K562 (cell line): ENCODE data around the gene IDUA. TPM values are rescaled to one million over a fixed set of nuclear protein-coding genes. Genes with fewer than 3 reads are reported as not detected.

ENCODE experiments used
- ATAC-seq: fragments of 200-7000 bp; cut with Tn5 transposase; 3 replicates; pipeline ENCODE4 v1.9.1; 2020; ENCODE audit warnings: moderate library complexity
- BruUV-seq: library from RNA; stranded (reverse); fragments of 400-500 nt; replicated peaks from 2 replicates; lab custom pipeline; 2021; lab: Mats Ljungman, UMichigan
- CTCF ChIA-PET: fragments of 300-600 bp; formaldehyde crosslinking; extraction: SDS; loops from one replicate; lab custom pipeline; 2021; ENCODE audit warnings: low intra/inter-chr PET ratio; lab: Yijun Ruan, JAX
- POLR2A ChIA-PET: fragments of 300-600, 350-650 bp; sonication (Branson Sonifier 250); formaldehyde crosslinking; extraction: SDS; loops from one replicate; lab custom pipeline; 2021; ENCODE audit warnings: antibody characterized with exemption, inconsistent platforms; lab: Yijun Ruan, JAX
- DNase-seq, 4 experiments: peaks; one replicate each; pipeline versions ENCODE4 v3.0.0 to v3.0.0-alpha.2; 2011 to 2018; ENCODE audit warnings: low spot score in 3 of 4, mixed read lengths in 3 of 4; ENCODE audit errors: extremely low read depth in 1 of 4
- FAIRE-seq: peaks from 2 replicates; lab custom pipeline; 2011; peaks lifted over from hg19 to GRCh38; lab: Jason Lieb, UNC
- H2AFZ ChIP-seq: 2 replicates; pipeline ENCODE4 v1.6.0; 2011; ENCODE audit warnings: low read depth, low read length, control low read depth, inconsistent platforms
- H3K27ac ChIP-seq: fragments of 200-600 bp; 3 replicates; pipeline ENCODE4 v1.8.0; 2011; ENCODE audit warnings: low read depth, mild to moderate bottlenecking, control low read depth, inconsistent platforms, low read length, moderate library complexity, mixed read lengths; ENCODE audit errors: extremely low read depth
- H3K27me3 ChIP-seq, 2 experiments: fragments of 300-600 bp in 1 of 2; 2 replicates in 1 of 2; 3 replicates in 1 of 2; pipeline versions ENCODE4 v1.6.0 to v1.8.0; 2011; ENCODE audit warnings: inconsistent platforms in 2 of 2, low read length in 2 of 2, mild to moderate bottlenecking in 1 of 2, mixed read lengths in 1 of 2, moderate library complexity in 1 of 2; ENCODE audit not compliant: control insufficient read depth in 2 of 2, insufficient read depth in 2 of 2
- H3K36me3 ChIP-seq: fragments of 300-600 bp; 3 replicates; pipeline ENCODE4 v1.8.0; 2011; ENCODE audit warnings: mild to moderate bottlenecking, low read length, inconsistent platforms; ENCODE audit not compliant: control insufficient read depth, insufficient read depth
- H3K4me1 ChIP-seq, 2 experiments: fragments of 200-600 bp in 1 of 2; replicated peaks in 1 of 2; 2 replicates in 1 of 2; 3 replicates in 1 of 2; pipeline versions ENCODE4 v1.5.1 to v1.8.0; 2011; ENCODE audit warnings: inconsistent platforms in 2 of 2, low read length in 2 of 2, mild to moderate bottlenecking in 1 of 2, mixed read lengths in 1 of 2, moderate library complexity in 1 of 2; ENCODE audit not compliant: control insufficient read depth in 2 of 2, insufficient read depth in 2 of 2
- H3K4me2 ChIP-seq: 2 replicates; pipeline ENCODE4 v1.6.1; 2011; ENCODE audit warnings: low read length, control low read depth, inconsistent platforms, mixed read lengths; ENCODE audit not compliant: insufficient read depth
- H3K4me3 ChIP-seq: fragments of 200-600 bp; sonication (generic), shearing (Covaris generic); 2 replicates; pipeline ENCODE4 v1.5.1; 2016; ENCODE audit warnings: control low read depth, inconsistent platforms
- H3K79me2 ChIP-seq: fragments of 200-600 bp; 3 replicates; pipeline ENCODE4 v1.8.0; 2011; ENCODE audit warnings: low read length, inconsistent platforms; ENCODE audit not compliant: control insufficient read depth, insufficient read depth
- H3K9ac ChIP-seq, 2 experiments: 2 replicates each; pipeline versions ENCODE4 v1.6.0 to v1.6.1; 2011; ENCODE audit warnings: low read depth in 2 of 2, low read length in 2 of 2, control low read depth in 1 of 2, inconsistent platforms in 1 of 2, mild to moderate bottlenecking in 1 of 2, mixed read lengths in 1 of 2; ENCODE audit not compliant: insufficient read depth in 1 of 2
- H3K9me1 ChIP-seq: one replicate; pipeline ENCODE4 v1.6.0; 2011; ENCODE audit warnings: inconsistent platforms, mild to moderate bottlenecking, low read length, moderate library complexity; ENCODE audit not compliant: control insufficient read depth, insufficient read depth
- H3K9me3 ChIP-seq: replicated peaks from 2 replicates; pipeline ENCODE4 v1.5.1; 2011; ENCODE audit warnings: low read depth, low read length, inconsistent platforms; ENCODE audit not compliant: control insufficient read depth, insufficient read depth
- H4K20me1 ChIP-seq: replicated peaks from 2 replicates; pipeline ENCODE4 v1.6.1; 2011; ENCODE audit warnings: low read length, inconsistent platforms, mixed read lengths; ENCODE audit not compliant: control insufficient read depth, insufficient read depth
- CBX3 ChIP-seq, 2 experiments: IDR thresholded peaks; 1 replicate in 1 of 2; 2 replicates in 1 of 2; pipeline ENCODE4 v1.6.1; 2012; ENCODE audit warnings: inconsistent platforms in 2 of 2, low read length in 2 of 2, borderline replicate concordance in 1 of 2, control low read depth in 1 of 2
- FOXA3 ChIP-seq, 2 experiments: fragments of 450-650 bp in 1 of 2; sonication (generic) in 1 of 2; formaldehyde crosslinking; IDR thresholded peaks in 1 of 2; conservative IDR thresholded peaks in 1 of 2; 2 replicates each; pipeline versions ENCODE4 v1.4.0 to v1.8.0; 2020 to 2022; ENCODE audit warnings: mild to moderate bottlenecking in 2 of 2, missing genetic modification reagents in 1 of 2
- GABPB1 ChIP-seq: sonication (generic); formaldehyde crosslinking; IDR thresholded peaks from 2 replicates; pipeline ENCODE4 v1.8.0; 2022; ENCODE audit warnings: mild to moderate bottlenecking, missing genetic modification reagents
- HDAC2 ChIP-seq: fragments of 450-650 bp; IDR thresholded peaks from 2 replicates; pipeline ENCODE4 v1.6.1; 2016; ENCODE audit warnings: mild to moderate bottlenecking
- ILK ChIP-seq: fragments of 450-650 bp; IDR thresholded peaks from 2 replicates; pipeline ENCODE4 v1.6.1; 2016; ENCODE audit warnings: missing genetic modification characterization, low read depth, mild to moderate bottlenecking, missing compliant biosample characterization, moderate library complexity, borderline replicate concordance
- NONO ChIP-seq, 2 experiments: fragments of 200-400 bp in 1 of 2; fragments of 450-650 bp in 1 of 2; formaldehyde crosslinking in 1 of 2; IDR thresholded peaks; 2 replicates each; pipeline ENCODE4 v1.6.1; 2017; ENCODE audit warnings: low read depth in 2 of 2, mild to moderate bottlenecking in 2 of 2, moderate library complexity in 2 of 2, low read length in 1 of 2
- PML ChIP-seq: IDR thresholded peaks from 2 replicates; pipeline ENCODE4 v1.6.1; 2012; ENCODE audit warnings: low read length, inconsistent platforms
- POLR3G ChIP-seq: IDR thresholded peaks from 2 replicates; pipeline ENCODE4 v1.6.1; 2011; ENCODE audit not compliant: insufficient read length, insufficient replicate concordance; ENCODE audit errors: extremely low read depth
- SMARCA4 ChIP-seq: fragments of 450-650 bp; IDR thresholded peaks from 2 replicates; pipeline ENCODE4 v1.6.1; 2016
- SPI1 ChIP-seq: IDR thresholded peaks from 2 replicates; pipeline ENCODE4 v1.6.1; 2011; ENCODE audit warnings: low read depth, low read length, control low read depth, borderline replicate concordance
- U2AF2 ChIP-seq: fragments of 200-400 bp; formaldehyde crosslinking; optimal IDR thresholded peaks from 2 replicates; pipeline ENCODE3; 2017; ENCODE audit warnings: low read depth, mild to moderate bottlenecking, low read length
- YY1 ChIP-seq, 3 experiments: IDR thresholded peaks; 2 replicates each; pipeline ENCODE4 v1.6.1; 2011; ENCODE audit warnings: low read length in 2 of 3, mild to moderate bottlenecking in 2 of 3, moderate library complexity in 2 of 3, borderline replicate concordance in 1 of 3, control low read depth in 1 of 3, low read depth in 1 of 3; ENCODE audit not compliant: insufficient read depth in 3 of 3, insufficient replicate concordance in 2 of 3, control insufficient read depth in 1 of 3, insufficient read length in 1 of 3; ENCODE audit errors: extremely low read depth in 1 of 3
- ZNF175 ChIP-seq: fragments of 200-800 bp; sonication (Bioruptor generic); IDR thresholded peaks from 2 replicates; pipeline ENCODE4 v1.6.1; 2016; ENCODE audit warnings: low read depth, mild to moderate bottlenecking, missing genetic modification characterization, missing compliant biosample characterization
- WGBS: fragments of 100-300 bp; shearing (Covaris generic); methylation state at CpG from one replicate; pipeline ENCODE4 v1.1.6; 2016; ENCODE audit warnings: low coverage, mixed read lengths; ENCODE audit not compliant: insufficient coverage; ENCODE audit errors: missing lambda C conversion rate; 5-methylcytosine and 5-hydroxymethylcytosine counted together
- in situ Hi-C: fragments of 300-500 bp; cut with MboI; formaldehyde crosslinking; loops from 4 replicates; pipeline ENCODE4 v1.15.0; 2018; ENCODE audit warnings: inconsistent platforms, mixed read lengths
- intact Hi-C: fragments of 100-400 bp; cut with micrococcal nuclease; formaldehyde crosslinking; loops from 2 replicates; pipeline ENCODE4 v1.14.2; 2022
- polyA plus RNA-seq, 8 experiments: library from polyadenylated mRNA; depleted of rRNA in 4 of 8; stranded (reverse) in 5 of 8; unstranded in 3 of 8; fragments of >200 nt; fragmentation: Nextera tagmentation in 2 of 8; fragmentation: Illumina TruSeq in 1 of 8; extraction: Ambion mirVana in 2 of 8; extraction: Trizol in 1 of 8; gene quantifications; 2 replicates each; pipeline versions ENCODE4 v1.2.1 to v1.2.3, GENCODE V29; 2011 to 2014; ENCODE audit warnings: inconsistent platforms in 1 of 8, missing spikeins in 1 of 8
- total RNA-seq, 7 experiments: library from RNA; depleted of rRNA in 6 of 7; stranded (reverse); fragments of >200 nt in 6 of 7; fragmentation: Illumina TruSeq in 2 of 7; extraction: Trizol in 2 of 7; gene quantifications; 2 replicates each; pipeline versions ENCODE4 v1.2.1 to v1.2.3, GENCODE V29; 2011 to 2021; ENCODE audit warnings: low replicate concordance in 1 of 7
- TF ChIP-seq, protein P1 (sequence below): fragments of 450-650 bp; IDR thresholded peaks from 2 replicates; pipeline ENCODE4 v1.6.1; 2016; ENCODE audit warnings: borderline replicate concordance
- TF ChIP-seq, protein P2 (sequence below): fragments of 450-650 bp; IDR thresholded peaks from 2 replicates; pipeline ENCODE4 v1.6.1; 2018; ENCODE audit warnings: mild to moderate bottlenecking, low read depth; ENCODE audit not compliant: partially characterized antibody

IDUA gene
- total and polyA plus RNA-seq, 9 of the 15 experiments (the other 6 are each of a cell fraction or from before 2014, with no cell fraction given), result 0.04 to 16.1 (median 1.2) TPM

DNA sequence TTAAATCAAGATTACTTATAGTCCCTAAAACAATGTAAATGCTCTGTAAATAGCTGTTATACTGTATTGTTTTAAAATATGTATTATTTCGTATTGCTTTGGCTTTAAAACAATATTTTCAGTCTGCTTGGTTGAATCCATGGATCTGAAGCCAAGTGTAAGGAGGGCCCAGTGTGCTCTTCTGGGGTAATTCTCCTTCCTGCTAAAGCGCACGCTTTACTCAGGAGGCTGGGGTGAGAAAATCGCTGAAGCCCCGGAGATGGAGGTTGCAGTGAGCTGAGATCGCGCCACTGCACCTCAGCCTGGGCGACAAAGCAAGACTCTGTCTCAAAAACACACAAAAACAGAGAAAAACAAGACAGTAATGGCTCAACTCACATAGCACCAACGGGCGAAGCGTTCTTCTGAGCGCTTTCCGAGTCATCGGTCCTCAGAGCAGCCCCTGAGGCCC is 391 bp upstream of the IDUA start:
- Histone ChIP-seq H3K4me3 (peak overlapping the region; percentile 68), H3K36me3 (peaks cover 16% of the 10 kb centered on the region; the same call in 1 of the 3 replicates), H3K79me2 (peaks cover 25% of the 10 kb centered on the region), H3K9me3 (no peaks in the 10 kb centered on the region; the same call in 1 of the 2 replicates), H3K4me1 (peaks cover 20 to 68% of the 10 kb centered on the region in 2 experiments; a peak in 4 of 5 replicates), H3K27ac (peak overlapping the region; percentile 79), H3K9me1 (no peaks in the 10 kb centered on the region), H4K20me1 (no peaks in the 10 kb centered on the region), H3K4me2 (peak overlapping the region; percentile 85), H3K9ac (peak overlapping the region; percentile 75 to 90), H2AFZ (peak overlapping the region; percentile 86), H3K27me3 (no peaks in the 10 kb centered on the region)
- intact Hi-C loops (loop anchor here (2.0 to 10.0 kb wide), 5 partner anchors 54 to 302 kb away; partner anchors contain the start of genes GAK, SLC49A3 and TMEM175), in situ Hi-C loops (no loop called here)
- ChIA-PET POLR2A (interaction anchor here (0.6 to 1.6 kb wide), 8 partner anchors 7 to 83 kb away, joined by 3 to 6 read pairs (median 3); partner anchors contain the start of genes DGKQ and SLC26A1), CTCF (interaction anchor here (0.9 to 1.4 kb wide), 2 partner anchors 109 to 244 kb away, joined by 3 to 5 read pairs; no protein-coding TSS in a partner anchor)
- TSS peak; percentile 69 for BruUV-seq
- FAIRE-seq (peak; percentile 82), ATAC-seq (peak; percentile 26), DNase-seq (no peak)
- WGBS, result under 1% methylated on average over 14 of the region's 14 CpGs
- no peak for TF ChIP-seq SPI1
- TF ChIP-seq NONO (IDR thresholded peaks at IDR 0.05; ENCODE audit: low read depth in 2 of 2, low read length in 1 of 2), result 0 out of 4 replicates have a peak, but pooled peaks of 1 of the 2 experiments have one; percentile 10
- TF ChIP-seq U2AF2, result no peak
- TF ChIP-seq PML, result peak; percentile 24; the same call in 1 of the 2 replicates
- TF ChIP-seq FOXA3 (CRISPR knock-in tag; conservative IDR thresholded peaks at IDR 0.05 in 1 of 2, IDR thresholded peaks at IDR 0.05 in 1 of 2), result no peak
- TF ChIP-seq, protein P1, sequence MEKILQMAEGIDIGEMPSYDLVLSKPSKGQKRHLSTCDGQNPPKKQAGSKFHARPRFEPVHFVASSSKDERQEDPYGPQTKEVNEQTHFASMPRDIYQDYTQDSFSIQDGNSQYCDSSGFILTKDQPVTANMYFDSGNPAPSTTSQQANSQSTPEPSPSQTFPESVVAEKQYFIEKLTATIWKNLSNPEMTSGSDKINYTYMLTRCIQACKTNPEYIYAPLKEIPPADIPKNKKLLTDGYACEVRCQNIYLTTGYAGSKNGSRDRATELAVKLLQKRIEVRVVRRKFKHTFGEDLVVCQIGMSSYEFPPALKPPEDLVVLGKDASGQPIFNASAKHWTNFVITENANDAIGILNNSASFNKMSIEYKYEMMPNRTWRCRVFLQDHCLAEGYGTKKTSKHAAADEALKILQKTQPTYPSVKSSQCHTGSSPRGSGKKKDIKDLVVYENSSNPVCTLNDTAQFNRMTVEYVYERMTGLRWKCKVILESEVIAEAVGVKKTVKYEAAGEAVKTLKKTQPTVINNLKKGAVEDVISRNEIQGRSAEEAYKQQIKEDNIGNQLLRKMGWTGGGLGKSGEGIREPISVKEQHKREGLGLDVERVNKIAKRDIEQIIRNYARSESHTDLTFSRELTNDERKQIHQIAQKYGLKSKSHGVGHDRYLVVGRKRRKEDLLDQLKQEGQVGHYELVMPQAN, result peak; percentile 62; the same call in 1 of the 2 replicates
- TF ChIP-seq ILK (tag), result no peak
- no peak for TF ChIP-seq POLR3G
- TF ChIP-seq ZNF175 (CRISPR knock-in tag), result no peak
- TF ChIP-seq SMARCA4, result 0 out of 2 replicates have a peak, but pooled peaks have one; percentile 22
- TF ChIP-seq, protein P2, sequence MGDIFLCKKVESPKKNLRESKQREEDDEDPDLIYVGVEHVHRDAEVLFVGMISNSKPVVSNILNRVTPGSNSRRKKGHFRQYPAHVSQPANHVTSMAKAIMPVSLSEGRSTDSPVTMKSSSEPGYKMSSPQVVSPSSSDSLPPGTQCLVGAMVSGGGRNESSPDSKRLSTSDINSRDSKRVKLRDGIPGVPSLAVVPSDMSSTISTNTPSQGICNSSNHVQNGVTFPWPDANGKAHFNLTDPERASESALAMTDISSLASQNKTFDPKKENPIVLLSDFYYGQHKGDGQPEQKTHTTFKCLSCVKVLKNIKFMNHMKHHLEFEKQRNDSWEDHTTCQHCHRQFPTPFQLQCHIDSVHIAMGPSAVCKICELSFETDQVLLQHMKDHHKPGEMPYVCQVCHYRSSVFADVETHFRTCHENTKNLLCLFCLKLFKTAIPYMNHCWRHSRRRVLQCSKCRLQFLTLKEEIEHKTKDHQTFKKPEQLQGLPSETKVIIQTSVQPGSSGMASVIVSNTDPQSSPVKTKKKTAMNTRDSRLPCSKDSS, result no peak
- peak in 1 of 3 experiments; percentile 13 for TF ChIP-seq YY1 (IDR thresholded peaks at IDR 0.05; ENCODE audit: borderline replicate concordance in 1 of 3, control insufficient read depth in 1 of 3, extremely low read depth in 1 of 3, insufficient read depth in 3 of 3, insufficient read length in 1 of 3, insufficient replicate concordance in 2 of 3, low read depth in 1 of 3, low read length in 2 of 3)
- TF ChIP-seq CBX3 (IDR thresholded peaks at IDR 0.05; ENCODE audit: borderline replicate concordance in 1 of 2, low read length in 2 of 2), result no peak
- peak; percentile 53; the same call in 1 of the 2 replicates for TF ChIP-seq GABPB1 (CRISPR knock-in tag)
- peak; percentile 43; the same call in 1 of the 2 replicates for TF ChIP-seq HDAC2
